Smooth muscle cell (in vitro differentiated cells): ENCODE results near the gene MACF1. TPM values are rescaled to one million over a fixed set of nuclear protein-coding genes. Genes with fewer than 3 reads are reported as not detected.
"Not testable (repeated sequence)": the region's sequence is repeated elsewhere in the genome, so short reads cannot be mapped to it uniquely, and the experiment has no call there.

Source experiments
- DNase-seq: peaks from one replicate; lab custom pipeline; 2025; ENCODE audit not compliant: unreplicated experiment; lab: John Stamatoyannopoulos, UW
- H2AFZ ChIP-seq: fragments of 200-600 bp; sonication (generic); 2 replicates; pipeline ENCODE4 v1.6.0; 2016; ENCODE audit warnings: antibody characterized with exemption, low read depth, mild to moderate bottlenecking
- H3F3A ChIP-seq: fragments of 200-600 bp; sonication (generic); 2 replicates; pipeline ENCODE4 v1.6.0; 2017; ENCODE audit warnings: antibody characterized with exemption, low read depth
- H3K27ac ChIP-seq: fragments of 200-600 bp; sonication (generic); 2 replicates; pipeline ENCODE4 v1.5.1; 2016; ENCODE audit warnings: low read depth, mild to moderate bottlenecking
- H3K27me3 ChIP-seq: fragments of 200-600 bp; sonication (generic); 2 replicates; pipeline ENCODE4 v1.6.1; 2016; ENCODE audit warnings: low read depth, mild to moderate bottlenecking
- H3K36me3 ChIP-seq: fragments of 200-600 bp; sonication (generic); 2 replicates; pipeline ENCODE4 v1.5.1; 2016; ENCODE audit warnings: low read depth
- H3K4me1 ChIP-seq: fragments of 200-600 bp; sonication (generic); 2 replicates; pipeline ENCODE4 v1.5.1; 2016; ENCODE audit warnings: low read depth
- H3K4me2 ChIP-seq: fragments of 200-600 bp; sonication (generic); 2 replicates; pipeline ENCODE4 v1.6.0; 2016; ENCODE audit warnings: mild to moderate bottlenecking
- H3K4me3 ChIP-seq: fragments of 200-600 bp; sonication (generic); 2 replicates; pipeline ENCODE4 v1.5.1; 2016; ENCODE audit warnings: mild to moderate bottlenecking
- H3K79me2 ChIP-seq: fragments of 200-600 bp; sonication (generic); 2 replicates; pipeline ENCODE4 v1.6.0; 2016; ENCODE audit warnings: low read depth, mild to moderate bottlenecking
- H3K9ac ChIP-seq: fragments of 200-600 bp; sonication (generic); 2 replicates; pipeline ENCODE4 v1.6.0; 2016; ENCODE audit warnings: low read depth
- H3K9me3 ChIP-seq: fragments of 200-600 bp; sonication (generic); replicated peaks from 2 replicates; pipeline ENCODE4 v1.5.1; 2016; ENCODE audit warnings: low read depth
- H4K20me1 ChIP-seq: fragments of 200-600 bp; sonication (generic); 2 replicates; pipeline ENCODE4 v1.6.0; 2016; ENCODE audit warnings: low read depth
- WGBS: methylation state at CpG from one replicate; pipeline ENCODE4 v1.1.7; 2016; ENCODE audit warnings: low lambda C conversion rate; 5-methylcytosine and 5-hydroxymethylcytosine counted together
- polyA plus RNA-seq: library from polyadenylated mRNA; unstranded; fragments of >200 nt; fragmentation: Nextera tagmentation; extraction: Ambion mirVana; gene quantifications from 2 replicates; pipeline ENCODE4 v1.2.1, GENCODE V29; 2016
- total RNA-seq: library from RNA; depleted of rRNA; stranded (reverse); fragments of >200 nt; gene quantifications from 2 replicates; pipeline ENCODE4 v1.2.3, GENCODE V29; 2014
- TF ChIP-seq, protein P1 (sequence below): fragments of 200-600 bp; sonication (generic); IDR thresholded peaks from 2 replicates; pipeline ENCODE4 v1.5.1; 2017; ENCODE audit warnings: borderline replicate concordance, mild to moderate bottlenecking, antibody characterized with exemption; ENCODE audit not compliant: insufficient read depth, poor library complexity, severe bottlenecking

MACF1 gene
- total and polyA plus RNA-seq, 2 experiments from 2014 or later: 36.9 to 195 TPM

DNA sequence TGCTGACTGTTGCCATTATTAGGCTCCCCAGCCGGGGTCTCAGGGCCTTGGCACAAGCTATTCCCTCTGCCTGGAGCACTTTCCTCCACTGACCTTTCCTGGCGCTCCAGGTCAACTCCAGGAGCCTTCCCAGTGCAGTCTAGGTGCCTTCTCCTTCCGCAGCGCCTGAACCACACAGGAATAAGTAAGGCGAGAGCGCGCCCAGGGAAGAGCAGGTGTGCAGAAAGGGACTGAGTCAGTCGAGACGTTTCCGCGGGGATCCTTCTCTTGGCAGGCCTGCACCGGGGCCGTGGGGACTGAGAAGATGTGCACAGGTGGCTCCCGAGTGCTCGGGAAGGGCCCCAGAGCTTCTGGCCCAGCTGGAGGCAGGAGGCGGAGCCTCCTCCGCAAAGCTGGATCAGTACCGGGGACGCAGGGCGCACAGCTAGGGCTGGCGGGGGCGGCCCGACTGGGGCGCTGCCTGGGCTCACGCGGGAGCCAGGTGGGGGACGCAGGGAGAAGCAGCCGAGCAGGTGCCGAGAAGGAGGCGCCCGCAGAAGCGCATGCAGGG lies 286.2 kb downstream of the MACF1 start:
- H3K4me2 ChIP-seq: peak overlapping the region; percentile 90
- H3K79me2 ChIP-seq: no peaks in the 10 kb centered on the region
- no peaks in the 10 kb centered on the region for H3K9me3 ChIP-seq
- H2AFZ ChIP-seq: no peak overlapping the region
- H3K36me3 ChIP-seq: peaks cover 22% of the 10 kb centered on the region
- peak overlapping the region; percentile 45 for H3K4me3 ChIP-seq
- TF ChIP-seq, protein P1, sequence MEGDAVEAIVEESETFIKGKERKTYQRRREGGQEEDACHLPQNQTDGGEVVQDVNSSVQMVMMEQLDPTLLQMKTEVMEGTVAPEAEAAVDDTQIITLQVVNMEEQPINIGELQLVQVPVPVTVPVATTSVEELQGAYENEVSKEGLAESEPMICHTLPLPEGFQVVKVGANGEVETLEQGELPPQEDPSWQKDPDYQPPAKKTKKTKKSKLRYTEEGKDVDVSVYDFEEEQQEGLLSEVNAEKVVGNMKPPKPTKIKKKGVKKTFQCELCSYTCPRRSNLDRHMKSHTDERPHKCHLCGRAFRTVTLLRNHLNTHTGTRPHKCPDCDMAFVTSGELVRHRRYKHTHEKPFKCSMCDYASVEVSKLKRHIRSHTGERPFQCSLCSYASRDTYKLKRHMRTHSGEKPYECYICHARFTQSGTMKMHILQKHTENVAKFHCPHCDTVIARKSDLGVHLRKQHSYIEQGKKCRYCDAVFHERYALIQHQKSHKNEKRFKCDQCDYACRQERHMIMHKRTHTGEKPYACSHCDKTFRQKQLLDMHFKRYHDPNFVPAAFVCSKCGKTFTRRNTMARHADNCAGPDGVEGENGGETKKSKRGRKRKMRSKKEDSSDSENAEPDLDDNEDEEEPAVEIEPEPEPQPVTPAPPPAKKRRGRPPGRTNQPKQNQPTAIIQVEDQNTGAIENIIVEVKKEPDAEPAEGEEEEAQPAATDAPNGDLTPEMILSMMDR: no peak
- peaks cover 7% of the 10 kb centered on the region for H3F3A ChIP-seq
- peaks cover 43% of the 10 kb centered on the region for H3K27me3 ChIP-seq
- DNase-seq: no peak
- peaks cover 6% of the 10 kb centered on the region for H4K20me1 ChIP-seq
- H3K4me1 ChIP-seq: peaks cover 3% of the 10 kb centered on the region
- WGBS: 17% methylated on average over 20 of the region's 32 CpGs
- no peak overlapping the region for H3K9ac ChIP-seq
- H3K27ac ChIP-seq: no peak overlapping the region

DNA sequence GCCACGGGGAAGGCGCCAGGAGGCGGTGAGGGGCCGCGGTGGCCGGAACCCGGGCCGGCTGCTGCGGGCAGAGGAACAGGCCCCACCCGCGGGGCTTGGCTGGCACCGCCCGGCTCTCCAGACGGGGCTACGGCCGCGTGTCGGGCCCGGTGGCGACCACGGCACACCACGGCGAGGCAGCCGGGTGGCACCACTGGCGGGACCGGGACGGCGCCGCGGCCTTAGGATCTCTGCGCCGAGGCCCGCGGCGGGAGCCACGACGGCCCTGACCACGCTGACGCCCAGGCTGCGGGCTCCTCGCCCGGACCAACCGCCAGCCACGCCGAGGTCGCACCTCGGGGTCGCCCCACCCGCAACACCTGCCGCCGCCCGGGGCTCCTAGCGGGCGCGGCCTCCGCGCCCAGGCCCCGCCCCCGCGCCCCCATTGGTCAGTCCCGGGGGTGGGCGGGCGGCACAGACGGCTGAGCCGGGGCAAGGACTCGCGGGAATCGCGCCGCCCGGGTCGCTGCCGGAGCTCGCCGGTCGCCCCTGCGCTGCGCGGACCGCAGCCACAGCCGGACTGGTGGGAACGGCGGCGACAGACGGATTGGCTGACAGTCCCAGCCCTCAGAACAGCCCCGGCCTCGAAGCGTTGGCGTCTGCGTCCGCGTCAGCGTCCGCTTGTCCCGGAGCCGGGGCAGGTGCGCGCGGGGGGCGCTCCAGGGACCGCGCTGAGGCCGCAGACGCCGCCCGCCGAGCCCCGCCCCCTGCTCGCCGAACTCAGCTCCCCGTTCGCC lies 286.8 kb downstream of the MACF1 start, which contains the start of gene BMP8A:
Gene BMP8A (plus strand): TSS at position 491 of the 776 bp plus-strand sequence. CDS start 356 bp downstream, outside the sequence.
- Histone ChIP-seq H3K4me3 (peak within 1 kb of the TSS; percentile 45), H3K79me2 (no peaks in the 10 kb centered on the region), H3K4me2 (peak within 1 kb of the TSS; percentile 90), H2AFZ (no peak within 1 kb of the TSS), H4K20me1 (peaks cover 3% of the 10 kb centered on the region), H3K36me3 (peaks cover 15% of the 10 kb centered on the region), H3K4me1 (peaks cover 3% of the 10 kb centered on the region), H3K9me3 (no peaks in the 10 kb centered on the region), H3K27me3 (peaks cover 43% of the 10 kb centered on the region), H3F3A (peaks cover 7% of the 10 kb centered on the region), H3K9ac (no peak within 1 kb of the TSS), H3K27ac (no peak within 1 kb of the TSS)
- DNase-seq: no peak
- 2% methylated on average over 73 of the region's 112 CpGs for WGBS
- TF ChIP-seq, protein P1: no peak

DNA sequence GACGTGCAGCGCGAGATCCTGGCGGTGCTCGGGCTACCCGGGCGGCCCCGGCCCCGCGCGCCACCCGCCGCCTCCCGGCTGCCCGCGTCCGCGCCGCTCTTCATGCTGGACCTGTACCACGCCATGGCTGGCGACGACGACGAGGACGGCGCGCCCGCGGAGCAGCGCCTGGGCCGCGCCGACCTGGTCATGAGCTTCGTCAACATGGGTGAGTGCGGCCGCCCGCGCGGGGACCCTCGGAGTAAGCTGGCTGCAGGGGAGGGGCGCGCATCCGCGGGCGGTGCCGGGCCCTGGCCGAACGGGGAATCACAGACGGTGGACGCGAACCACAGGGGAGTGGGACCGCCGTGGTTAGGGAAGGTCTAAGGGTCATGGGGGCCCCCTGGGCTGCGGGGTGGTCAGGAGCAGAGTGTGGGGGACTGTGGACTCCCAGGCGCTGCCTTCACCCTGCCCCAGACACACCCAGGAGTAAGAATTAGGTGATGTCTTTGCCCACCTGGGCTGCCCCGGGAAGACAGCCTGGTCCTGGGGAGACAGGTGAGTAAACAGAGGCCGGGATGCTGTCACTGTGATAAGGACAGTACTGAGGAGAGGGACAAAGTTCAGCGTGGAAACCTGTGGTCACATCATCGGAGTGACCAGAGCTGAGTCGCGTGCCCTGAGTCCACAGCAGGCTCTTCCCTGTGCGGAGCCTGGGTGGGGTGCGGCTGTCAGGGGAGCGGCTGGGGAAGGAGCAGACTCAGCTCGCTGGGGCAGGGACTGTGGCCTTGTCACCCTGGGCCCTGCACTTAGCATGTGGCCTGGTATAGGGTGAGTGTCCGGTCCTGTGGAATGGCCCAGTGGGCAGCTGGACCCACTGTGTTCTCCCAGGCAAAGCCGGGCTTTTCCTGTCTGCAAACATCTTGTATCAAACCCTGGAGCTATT lies 287.9 kb downstream of the MACF1 start:
- not testable (repeated sequence) for H3F3A ChIP-seq, H4K20me1 ChIP-seq, DNase-seq, H3K36me3 ChIP-seq, H3K27ac ChIP-seq, H3K4me2 ChIP-seq, H2AFZ ChIP-seq, H3K79me2 ChIP-seq, H3K4me3 ChIP-seq, H3K4me1 ChIP-seq, H3K9me3 ChIP-seq, H3K9ac ChIP-seq
- H3K27me3 ChIP-seq: peaks cover 43% of the 10 kb centered on the region
- 31% methylated on average over 58 of the region's 67 CpGs for WGBS

DNA sequence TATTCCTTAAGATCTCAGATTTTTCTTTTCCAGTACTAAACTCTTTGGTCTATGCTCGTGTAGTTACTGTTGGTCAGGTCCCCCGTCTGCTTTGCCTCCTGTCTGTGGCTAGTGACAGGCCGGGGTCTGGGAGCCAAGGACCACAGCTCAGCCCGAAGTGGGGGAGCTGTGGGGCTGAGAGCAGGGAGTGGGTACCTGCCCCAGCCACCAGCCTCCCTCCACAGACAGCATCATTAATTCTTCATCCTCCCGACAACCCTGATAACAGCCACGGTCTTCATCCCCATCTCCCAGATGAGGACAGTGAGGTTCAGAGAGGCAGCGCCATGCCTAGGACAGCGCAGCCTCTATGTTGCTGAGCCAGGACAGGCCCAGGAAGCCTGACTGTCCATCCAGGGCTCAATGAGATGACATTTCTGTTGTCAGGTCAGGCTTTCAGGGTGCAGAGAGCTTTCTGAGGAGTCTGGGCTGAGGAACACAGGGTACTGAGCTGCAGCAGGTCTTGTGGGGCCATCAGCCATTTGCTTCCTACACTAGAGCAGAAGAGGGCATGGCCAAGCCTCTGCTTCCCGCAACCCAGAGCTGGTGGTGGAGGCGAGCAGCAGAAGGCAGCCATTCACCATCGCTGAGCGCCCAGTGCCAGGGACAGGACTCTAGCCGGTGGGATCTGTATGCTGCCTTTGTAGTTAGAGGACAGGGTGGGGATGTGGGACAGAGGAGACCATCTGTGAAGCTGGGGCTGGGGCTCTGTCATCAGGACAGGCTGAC lies 288.7 kb downstream of the MACF1 start:
- H3K4me1 ChIP-seq, H3K9me3 ChIP-seq, H3K79me2 ChIP-seq, H4K20me1 ChIP-seq, H3K27ac ChIP-seq, H3K36me3 ChIP-seq, H3K4me2 ChIP-seq, H3K9ac ChIP-seq, DNase-seq, H3K4me3 ChIP-seq, H3F3A ChIP-seq, H2AFZ ChIP-seq: not testable (repeated sequence)
- 91% methylated on average over 13 of the region's 13 CpGs for WGBS
- peaks cover 43% of the 10 kb centered on the region for H3K27me3 ChIP-seq
